OCI-M1 (cell line): ENCODE measurements around the gene CRYGA.

ENCODE experiments used
- DNase-seq: peaks from one replicate; lab custom pipeline; 2025; lab: John Stamatoyannopoulos, UW

CRYGA gene, protein sequence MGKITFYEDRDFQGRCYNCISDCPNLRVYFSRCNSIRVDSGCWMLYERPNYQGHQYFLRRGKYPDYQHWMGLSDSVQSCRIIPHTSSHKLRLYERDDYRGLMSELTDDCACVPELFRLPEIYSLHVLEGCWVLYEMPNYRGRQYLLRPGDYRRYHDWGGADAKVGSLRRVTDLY

DNA sequence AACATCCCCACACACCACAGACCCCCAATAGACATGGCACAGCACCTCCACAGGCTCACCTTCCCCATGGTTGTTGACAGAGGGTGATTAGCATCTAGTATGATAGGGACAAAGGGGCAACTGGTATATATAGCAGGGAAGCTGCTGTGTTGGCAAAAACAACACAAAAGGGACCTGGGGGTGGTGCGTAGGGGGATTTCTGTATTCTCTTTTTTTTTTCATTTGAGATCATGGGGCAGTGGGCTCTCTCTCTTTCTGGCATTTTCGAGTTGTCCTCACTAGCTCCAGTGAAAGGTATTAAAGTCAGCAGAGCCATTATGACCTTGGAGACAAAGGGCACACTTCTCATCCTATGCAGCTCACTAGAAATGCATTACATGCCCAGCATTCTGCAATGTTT is at the start of gene CRYGA:
CRYGA (minus strand) TSS at position 101 of the 400 bp plus-strand sequence; CDS start at position 68, 33 bp downstream.
- DNase-seq = no peak

DNA sequence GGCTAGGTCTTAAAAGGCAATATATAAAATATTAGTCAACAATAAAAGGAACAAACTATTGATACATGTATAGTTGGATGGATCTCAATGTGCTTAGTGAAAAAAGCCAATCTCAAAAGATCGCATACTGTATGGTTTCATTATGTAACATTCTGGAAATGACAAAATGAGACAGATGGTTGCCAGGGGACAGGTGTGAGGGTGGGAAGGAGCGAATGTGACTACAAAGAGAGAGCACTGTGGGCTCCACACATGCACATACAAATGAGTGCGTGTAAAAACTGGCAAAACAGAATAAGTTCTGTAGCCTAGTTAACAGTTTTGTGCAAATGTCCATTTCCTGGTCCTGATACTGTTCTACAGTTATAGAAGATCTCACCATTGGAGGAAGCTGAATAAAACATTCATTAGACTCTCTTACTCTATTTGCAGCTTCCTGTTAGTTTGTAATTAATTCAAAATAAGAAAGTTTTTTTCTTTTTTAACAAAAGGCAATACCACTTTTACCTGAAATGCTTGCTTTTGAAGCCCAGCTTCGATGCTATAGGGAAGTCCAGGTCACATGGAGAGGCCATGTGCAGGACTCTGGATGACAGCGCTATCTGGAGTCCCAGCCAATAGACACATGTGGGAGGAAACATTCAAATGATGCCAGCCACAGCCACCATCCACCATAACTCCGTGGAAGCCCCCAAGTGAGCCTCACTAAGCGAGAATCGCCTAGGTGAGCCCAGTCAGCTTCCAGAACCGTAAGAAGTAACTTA is 47.5 kb upstream of the CRYGA start:
- no peak for DNase-seq

DNA sequence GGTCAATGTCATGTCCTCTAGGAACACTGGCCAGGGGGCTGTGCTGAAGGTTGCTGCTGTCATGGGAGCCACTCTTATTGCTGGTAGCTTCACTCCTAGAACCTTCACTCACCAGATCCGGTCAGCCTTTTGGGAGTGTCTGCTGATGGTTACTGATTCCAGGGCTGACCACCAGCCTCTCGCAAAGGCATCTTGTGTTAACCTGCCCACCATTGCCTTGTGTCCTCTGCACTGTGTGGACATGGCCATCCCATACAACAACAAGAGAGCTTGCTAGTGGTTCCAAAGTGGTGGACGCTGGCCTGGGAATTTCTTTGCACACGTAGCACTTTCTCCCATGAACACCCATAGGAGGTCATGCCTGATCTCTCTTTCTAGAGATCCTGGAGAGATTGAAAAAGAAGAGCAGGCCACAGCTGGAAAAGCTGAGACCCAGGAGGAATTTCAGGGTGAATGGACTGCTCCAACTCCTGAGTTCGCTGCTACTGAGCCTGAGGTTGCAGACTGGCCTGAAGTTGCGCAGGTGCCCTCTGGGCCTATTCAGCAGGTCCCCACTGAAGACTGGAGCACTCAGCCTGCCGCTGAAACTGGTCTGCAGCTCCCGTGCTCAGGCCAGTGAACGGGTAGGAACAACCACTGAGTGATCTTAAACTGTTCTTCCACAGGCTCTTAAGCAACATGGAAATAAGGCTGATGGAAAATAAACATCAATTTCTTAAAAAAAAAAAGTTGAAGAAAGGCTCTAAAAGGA is 45.1 kb upstream of the CRYGA start:
- no peak for DNase-seq

DNA sequence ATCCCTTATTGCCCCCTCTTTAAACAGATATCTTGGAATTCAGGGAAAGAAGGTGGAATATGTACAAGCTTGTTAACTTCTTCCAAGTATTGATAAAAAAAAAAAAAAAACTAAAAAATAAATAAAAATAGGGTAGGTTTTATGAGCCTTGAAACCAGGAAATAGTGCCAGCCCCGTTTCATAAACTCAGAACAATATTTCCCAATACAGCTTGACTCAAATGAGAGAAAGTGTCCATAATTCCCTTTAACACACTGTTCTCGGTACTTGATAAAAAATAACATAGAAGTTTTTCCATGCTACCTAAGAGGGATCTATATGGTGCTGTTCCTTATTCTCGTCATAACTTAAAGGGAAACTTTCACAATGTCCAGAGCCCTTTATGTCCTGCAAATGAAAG is 44.4 kb upstream of the CRYGA start:
- no peak for DNase-seq

DNA sequence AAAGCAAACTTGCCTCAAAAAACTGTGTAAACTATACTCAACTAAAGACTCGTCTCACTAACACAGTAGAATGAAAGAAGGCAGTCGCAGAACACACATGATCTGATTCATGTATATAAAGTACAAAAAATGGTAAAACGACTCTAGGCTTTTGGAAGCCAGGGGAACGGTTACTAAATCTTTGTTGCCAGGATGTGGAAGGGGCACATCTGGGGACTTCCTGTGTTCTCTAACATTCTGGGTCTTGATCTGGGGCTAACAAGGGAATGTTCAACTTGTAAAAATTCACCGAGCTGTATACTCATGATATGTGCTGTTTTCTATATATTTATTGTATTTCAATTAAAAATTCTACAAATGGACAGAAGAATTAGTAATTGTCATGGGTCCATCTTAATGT is 40.8 kb upstream of the CRYGA start:
- DNase-seq = no peak

DNA sequence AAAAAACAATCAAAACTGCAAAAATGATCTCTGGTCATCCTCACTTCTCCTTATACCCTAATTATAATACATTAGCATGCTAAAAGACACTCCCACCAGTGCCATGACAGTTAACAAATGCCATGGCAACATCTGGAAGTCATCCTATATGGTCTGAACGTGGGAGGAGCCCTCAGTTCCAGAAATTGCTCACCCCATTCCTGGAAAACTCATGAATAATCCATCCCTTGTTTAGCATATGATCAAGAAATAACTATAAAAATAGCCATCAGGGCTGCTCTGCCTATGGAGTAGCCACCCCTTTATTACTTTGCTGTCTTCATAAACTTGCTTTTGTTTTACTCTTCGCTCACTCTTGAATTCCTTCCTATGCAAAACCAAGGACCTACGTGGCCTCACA is 32.1 kb upstream of the CRYGA start:
- DNase-seq = no peak

DNA sequence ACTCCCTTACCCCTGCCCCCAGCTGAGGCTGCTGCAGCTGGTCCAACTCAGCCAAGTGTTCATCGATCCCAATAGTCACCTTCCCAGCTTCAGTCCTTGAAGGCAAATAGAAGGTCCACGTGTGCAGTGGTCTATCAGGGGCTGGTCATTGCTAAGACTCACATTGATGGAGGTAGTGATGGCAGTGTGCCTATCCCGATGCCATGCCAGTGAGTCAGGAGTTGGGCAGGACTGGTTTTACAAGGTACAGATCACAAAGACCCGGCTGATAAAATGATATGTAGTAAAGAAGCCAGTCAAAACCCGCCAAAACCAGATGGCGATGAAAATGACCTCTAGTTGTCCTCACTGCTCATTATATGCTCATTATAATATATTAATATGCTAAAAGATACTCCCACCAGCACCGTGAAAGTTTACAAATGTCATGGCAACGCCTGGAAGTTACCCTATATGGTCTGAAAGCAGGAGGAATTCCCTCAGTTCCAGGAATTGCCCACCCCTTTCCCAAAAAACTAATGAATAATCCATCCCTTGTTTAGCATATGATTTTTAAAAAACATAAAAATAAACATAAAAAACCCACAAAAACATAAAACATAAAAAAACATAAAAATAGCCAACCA is 29.3 kb upstream of the CRYGA start:
- no peak for DNase-seq

DNA sequence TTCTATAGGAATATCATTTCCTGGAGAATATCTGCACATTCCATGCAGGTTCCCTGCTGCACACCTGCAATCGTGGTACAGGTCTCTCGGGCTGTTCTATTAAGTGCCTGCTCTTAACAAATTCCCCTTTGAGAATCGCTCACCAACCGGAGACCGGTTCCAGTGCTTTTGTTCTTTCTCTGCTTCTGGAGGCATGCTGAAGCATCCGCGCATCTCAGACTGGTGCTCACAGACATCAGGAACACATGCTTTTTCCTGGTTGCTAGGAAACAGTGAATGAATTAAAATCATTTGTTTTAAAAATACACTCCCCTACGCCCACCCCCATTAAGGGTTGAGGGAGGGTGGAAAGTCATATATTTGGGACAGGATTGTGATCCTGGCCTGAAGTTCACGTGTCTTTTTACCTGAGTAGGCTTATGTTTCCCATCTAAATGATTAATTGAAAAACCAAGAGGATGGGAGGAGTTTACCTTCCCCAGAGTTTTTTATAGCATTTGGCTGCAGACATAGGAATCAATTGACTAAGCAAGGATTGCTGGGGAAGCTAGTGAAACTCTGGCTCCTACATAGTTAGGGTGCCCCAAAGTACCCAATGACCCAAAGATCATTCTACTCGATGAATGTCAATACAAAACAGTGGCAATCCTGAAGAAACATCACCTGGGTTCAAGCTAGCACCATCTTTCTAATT is 26.6 kb upstream of the CRYGA start, which contains the start of gene C2orf80:
C2orf80 (minus strand) TSS at position 221 of the 694 bp plus-strand sequence. CDS start 3,044 bp downstream, outside the sequence.
- no peak for DNase-seq

DNA sequence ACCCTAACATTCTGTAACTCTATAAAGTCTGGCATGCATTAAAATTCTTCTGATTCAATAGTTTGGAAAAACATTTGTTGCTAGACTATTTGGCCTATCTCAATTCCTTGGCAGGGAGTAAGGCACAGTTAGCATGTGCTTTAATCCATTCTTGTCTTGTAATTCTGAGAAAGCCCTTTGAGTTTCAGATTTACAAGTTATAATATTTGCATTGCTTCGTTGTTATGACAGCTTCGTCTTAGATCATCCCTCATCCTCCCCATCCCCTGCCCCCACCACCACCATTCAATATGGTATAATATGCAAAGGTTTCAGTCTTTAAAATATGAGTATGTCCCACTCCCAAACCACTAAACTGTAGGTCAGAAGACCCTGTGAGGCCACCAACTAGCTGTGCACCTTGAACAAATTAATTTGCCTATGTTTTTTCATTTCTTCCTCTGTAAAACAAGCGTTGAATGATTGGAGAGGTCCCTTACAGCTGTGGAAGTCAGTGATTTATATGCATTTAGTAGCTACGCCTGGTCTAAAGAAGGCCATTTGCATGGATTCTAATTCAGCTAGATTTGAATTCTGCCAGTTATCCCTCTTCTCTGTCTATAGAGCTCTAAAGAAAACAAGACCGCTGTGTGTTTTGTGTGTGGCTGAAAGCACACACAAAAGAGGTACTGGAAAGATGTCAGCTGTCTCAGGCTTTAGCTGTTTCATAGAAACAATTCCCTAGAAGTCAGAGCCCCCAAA is 25.9 kb upstream of the CRYGA start:
- DNase-seq = no peak

DNA sequence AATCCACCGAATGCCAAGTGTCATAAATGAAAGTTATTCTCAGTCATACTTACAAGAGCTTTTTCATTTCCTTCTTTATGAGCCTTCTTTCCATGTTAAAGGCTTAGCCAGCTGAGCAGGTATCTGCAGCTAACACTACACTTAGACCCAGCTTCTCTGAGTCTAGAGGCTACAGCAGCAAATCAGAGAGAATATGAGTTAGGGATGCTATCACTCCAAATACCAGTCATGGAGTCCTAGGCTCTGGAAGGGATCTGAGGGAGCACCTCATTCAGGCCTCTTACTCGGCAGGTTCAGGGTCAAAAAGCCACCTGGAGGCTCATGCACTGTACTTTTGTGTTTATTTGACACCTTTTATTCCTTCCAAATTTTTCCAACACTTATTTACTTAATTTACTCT is 23.5 kb upstream of the CRYGA start:
- DNase-seq = no peak

DNA sequence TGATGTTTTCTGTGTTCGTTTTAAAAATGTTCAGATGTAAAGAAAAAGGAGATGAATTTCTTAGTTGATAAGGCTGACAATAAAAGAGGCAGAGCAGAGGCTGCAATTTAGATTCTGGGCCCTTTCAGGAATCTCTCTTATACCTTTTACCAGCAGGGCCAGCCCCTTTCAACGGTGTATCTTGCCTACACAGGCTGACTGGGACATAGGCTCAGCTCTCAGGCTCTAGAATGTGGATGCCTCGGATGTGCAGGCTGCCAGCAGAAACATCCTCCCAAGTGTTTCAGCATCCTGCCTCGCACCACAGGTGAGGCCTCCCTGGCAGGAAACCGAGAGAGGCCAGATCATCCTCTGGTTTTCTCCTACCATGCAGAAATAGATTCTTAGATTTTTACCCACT is 23.1 kb upstream of the CRYGA start:
- DNase-seq = no peak

DNA sequence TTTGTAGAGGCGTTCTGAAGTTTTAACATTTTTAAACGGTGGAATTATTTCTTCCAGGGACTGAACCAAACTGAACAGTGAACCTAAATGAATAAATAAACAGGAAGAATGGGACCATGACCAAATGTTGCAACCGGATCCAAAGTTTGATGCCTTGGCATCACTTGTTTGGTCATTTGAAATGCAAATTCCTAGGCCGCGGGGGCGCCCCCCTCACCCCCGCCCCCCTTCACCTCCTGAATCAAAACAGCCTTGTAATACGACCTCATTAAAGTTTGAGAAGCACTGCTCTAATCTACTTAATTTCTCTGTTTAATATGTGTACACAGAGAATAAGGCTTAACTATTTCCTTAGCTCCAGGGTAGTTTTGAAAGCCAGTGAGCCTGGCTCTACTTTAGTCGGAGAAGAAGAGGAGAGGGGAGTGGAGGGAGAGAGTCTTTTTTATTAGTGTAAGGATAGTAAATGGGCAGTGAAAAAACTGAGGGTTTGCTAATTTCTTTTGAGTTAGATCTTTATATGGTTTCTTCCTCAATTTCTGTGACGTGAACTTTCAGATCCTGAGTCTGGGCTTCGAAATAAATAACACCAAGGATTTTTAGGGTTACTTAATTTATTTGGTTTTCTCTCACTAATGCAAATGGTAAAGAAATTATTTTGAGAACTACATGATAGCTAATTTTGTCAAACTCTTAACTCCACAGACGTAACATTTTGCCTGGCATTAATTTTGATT is 20.8 kb upstream of the CRYGA start:
- no peak for DNase-seq

DNA sequence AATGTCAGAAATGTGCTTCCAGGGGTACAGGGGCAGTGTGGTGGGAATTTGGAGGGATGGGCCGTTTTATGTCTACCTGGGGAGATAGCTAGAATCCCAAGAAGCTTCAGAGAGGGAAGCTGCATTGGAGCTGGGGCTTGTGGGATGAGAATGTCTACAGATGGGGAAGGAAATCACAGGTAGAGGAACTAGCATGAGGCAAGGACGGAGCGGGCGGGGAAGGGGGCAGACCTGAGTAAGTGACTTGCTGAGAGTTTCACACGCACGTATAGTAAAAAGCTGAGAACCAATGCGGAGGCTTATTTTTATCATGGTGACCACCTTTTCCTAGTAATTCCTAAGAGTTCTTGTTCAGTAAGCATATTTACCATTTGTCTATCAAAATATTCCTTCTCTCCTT is 20.1 kb upstream of the CRYGA start:
- no peak for DNase-seq

DNA sequence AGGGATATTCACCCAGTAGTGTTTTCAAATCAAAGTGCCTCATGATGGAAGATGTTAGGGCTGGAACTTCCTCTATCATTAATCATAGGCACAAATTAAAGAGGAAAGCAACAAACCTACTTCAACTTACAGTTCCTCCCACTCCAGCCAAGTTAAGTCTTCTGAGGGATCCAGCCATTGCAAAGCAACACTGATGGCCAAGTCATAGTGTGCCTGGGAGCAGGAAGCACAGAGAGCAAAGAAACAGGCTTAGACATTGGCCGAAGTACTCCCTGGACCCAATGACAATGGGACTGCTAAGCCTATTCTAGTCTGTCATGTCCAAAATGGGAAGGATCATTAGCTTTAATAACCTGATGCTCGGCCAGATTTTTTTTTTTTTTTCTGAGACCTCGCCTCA is 19.4 kb upstream of the CRYGA start:
- DNase-seq = no peak

DNA sequence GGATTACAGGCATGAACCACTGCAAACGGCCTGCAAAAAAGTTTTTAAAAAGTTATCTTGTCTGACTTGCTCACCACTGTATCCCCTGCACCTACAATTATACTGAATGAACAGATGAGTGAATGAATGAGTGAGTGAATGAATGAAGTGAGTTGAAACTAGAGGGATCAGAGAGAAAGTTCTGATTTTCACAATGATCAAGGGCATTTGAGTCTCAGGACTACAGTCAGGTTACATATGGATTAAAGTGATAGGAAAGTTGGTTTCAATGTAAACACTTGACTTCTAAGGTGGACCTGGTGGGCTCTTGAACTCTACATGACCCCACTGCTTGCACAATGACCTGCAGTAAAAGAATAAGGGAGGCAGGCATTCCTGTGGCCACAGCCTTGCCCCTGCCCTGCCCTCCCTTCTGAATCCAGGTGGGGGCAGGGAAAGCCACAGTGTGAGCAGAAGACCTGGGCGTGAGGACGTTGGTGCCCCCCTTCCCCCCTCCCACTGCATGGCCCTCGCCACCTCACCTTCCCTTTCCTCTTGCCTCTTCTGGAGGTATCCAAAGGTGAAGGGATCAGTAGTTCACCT is 15.7 kb upstream of the CRYGA start:
- DNase-seq = no peak

DNA sequence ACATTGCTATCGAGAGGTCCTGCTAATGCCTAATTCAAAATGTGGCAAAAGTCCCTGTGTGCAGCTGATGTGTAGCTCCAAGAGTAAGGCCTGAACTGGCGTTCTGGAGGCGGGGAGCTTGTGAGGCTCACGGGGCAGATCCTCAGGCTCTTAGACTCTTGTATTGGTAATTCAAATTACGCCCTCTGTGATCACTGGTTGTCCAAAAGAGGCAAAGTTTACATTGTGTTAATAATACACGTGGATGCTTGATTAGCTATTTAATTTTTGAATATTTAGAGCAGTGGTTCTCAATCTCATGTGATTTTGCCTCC is 12.4 kb upstream of the CRYGA start:
- DNase-seq = peak; percentile 47

DNA sequence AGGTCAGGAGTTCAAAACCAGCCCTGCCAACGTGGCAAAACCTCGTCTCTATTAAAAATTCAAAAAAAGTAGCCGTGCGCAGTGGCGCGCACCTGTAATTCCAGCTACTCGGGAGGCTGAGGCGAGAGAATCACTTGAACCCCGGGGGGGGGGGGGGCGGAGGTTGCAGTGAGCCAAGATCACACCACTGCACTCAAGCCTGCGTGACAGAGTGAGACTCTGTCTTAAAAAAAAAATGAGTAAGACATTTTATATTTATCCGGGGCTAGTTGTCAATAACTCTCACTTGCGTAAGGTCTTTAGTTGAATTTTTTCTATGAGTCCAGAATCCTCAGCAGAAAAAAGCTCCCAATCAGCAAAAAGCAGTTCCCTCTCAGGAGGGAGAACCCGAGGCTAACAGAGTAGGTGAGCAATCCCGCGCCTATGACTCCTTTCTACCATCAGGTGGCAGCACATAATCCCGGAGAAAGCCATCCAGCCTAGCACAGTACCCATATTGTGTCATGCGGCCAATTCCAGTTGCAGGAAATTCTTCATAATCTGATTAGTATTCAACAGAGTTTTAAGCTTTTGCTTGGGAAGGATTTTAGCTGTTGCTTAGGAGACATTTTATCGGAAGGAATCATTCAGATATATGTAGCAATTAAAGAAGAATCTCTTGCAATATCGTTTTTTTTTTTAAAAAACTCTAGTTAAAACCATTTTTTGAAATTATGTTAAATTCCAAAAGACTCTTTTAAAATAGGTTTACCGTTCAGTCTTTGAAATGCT is 11.9 kb upstream of the CRYGA start:
- peak; percentile 93 for DNase-seq

DNA sequence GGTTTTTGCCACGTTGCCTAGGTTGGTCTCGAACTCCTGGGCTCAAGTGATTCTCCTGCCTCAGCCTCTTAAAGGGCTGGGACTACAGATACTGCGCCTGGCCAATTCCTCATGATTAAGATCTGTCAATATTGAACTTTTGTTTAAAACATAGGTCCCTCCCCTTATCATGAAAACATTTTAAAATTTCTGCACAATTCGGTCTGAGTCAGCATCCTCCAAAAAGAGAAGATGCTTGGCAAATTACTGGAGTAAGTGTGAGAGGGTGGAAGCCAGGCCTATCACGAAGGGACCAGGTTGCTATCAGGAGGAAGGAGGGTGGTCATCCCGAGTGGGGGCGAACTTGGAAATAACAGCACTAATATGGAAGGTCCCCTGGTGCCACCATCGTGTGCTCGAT is 10.8 kb upstream of the CRYGA start:
- no peak for DNase-seq

DNA sequence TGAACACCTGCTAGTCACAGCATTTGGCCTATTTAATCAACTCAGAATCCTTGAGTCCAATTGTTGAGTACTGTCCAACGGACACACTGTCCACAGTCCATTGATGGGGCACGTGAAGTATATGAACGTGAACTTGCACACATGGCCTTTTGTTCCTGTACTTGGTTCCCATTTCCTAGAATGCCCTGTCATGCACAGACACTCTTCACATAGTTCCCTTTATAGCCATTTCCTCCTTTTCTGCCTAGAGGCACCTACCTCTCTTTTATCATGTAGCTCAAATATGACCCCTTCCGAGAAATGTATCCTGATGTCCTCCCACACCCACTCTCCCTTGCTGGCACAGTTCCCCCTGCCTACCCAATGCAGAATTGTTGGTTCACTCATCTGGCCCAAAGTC is 8.7 kb upstream of the CRYGA start:
- peak; percentile 95 for DNase-seq
